Endothelial cell of umbilical vein (primary cell): ENCODE measurements around the gene PNPLA5. TPM values are rescaled to one million over a fixed set of nuclear protein-coding genes. Genes with fewer than 3 reads are reported as not detected.

Experiments
- BruUV-seq: library from RNA; stranded (reverse); fragments of 400-500 nt; replicated peaks from 2 replicates; lab custom pipeline; 2021; lab: Mats Ljungman, UMichigan
- CTCF ChIA-PET: fragments of 300-600, 350-600 bp; sonication (Branson Sonifier 250); formaldehyde crosslinking; loops from one replicate; lab custom pipeline; 2021; ENCODE audit warnings: antibody characterized with exemption, inconsistent platforms; lab: Charles Lee
- POLR2A ChIA-PET: fragments of 300-600, 350-600 bp; sonication (Branson Sonifier 250); formaldehyde crosslinking; loops from one replicate; lab custom pipeline; 2021; ENCODE audit warnings: antibody characterized with exemption, inconsistent platforms; lab: Charles Lee
- DNase-seq: peaks from one replicate; pipeline ENCODE4 v3.0.0-alpha.2; 2011; ENCODE audit warnings: low read depth, low spot score
- FAIRE-seq: peaks from 2 replicates; lab custom pipeline; 2011; peaks lifted over from hg19 to GRCh38; lab: Jason Lieb, UNC
- H2AFZ ChIP-seq: 2 replicates; pipeline ENCODE4 v1.6.0; 2012; ENCODE audit warnings: low read depth, low read length, control low read depth, inconsistent platforms
- H3K27ac ChIP-seq: 2 replicates; pipeline ENCODE4 v1.5.1; 2011; ENCODE audit warnings: low read depth, mild to moderate bottlenecking, control low read depth, low read length, moderate library complexity; ENCODE audit not compliant: insufficient read depth
- H3K27me3 ChIP-seq, 2 experiments: 2 replicates each; pipeline versions ENCODE4 v1.6.0 to v1.6.1; 2011; ENCODE audit warnings: low read length in 2 of 2, mixed read lengths in 1 of 2; ENCODE audit not compliant: control insufficient read depth in 2 of 2, insufficient read depth in 2 of 2
- H3K36me3 ChIP-seq, 2 experiments: 2 replicates in 1 of 2; 3 replicates in 1 of 2; pipeline ENCODE4 v1.5.1; 2011; ENCODE audit warnings: low read length in 2 of 2, mild to moderate bottlenecking in 1 of 2, moderate library complexity in 1 of 2; ENCODE audit not compliant: control insufficient read depth in 2 of 2, insufficient read depth in 2 of 2; ENCODE audit errors: extremely low read depth in 1 of 2
- H3K4me1 ChIP-seq: 3 replicates; pipeline ENCODE4 v1.5.1; 2011; ENCODE audit warnings: mild to moderate bottlenecking, low read length; ENCODE audit not compliant: control insufficient read depth, insufficient read depth; ENCODE audit errors: extremely low read depth
- H3K4me2 ChIP-seq: 2 replicates; pipeline ENCODE4 v1.6.1; 2011; ENCODE audit warnings: low read length, control low read depth, mixed read lengths; ENCODE audit not compliant: insufficient read depth
- H3K4me3 ChIP-seq, 3 experiments: fragments of 200-600 bp in 1 of 3; sonication (generic), shearing (Covaris generic) in 1 of 3; replicated peaks in 1 of 3; 2 replicates each; pipeline ENCODE4 v1.5.1; 2011 to 2016; ENCODE audit warnings: control low read depth in 3 of 3, low read length in 3 of 3, mild to moderate bottlenecking in 2 of 3, inconsistent platforms in 1 of 3, low read depth in 1 of 3, moderate library complexity in 1 of 3; ENCODE audit not compliant: insufficient read depth in 1 of 3
- H3K79me2 ChIP-seq: 2 replicates; pipeline ENCODE4 v1.6.0; 2012; ENCODE audit warnings: low read length, inconsistent platforms; ENCODE audit not compliant: control insufficient read depth, insufficient read depth
- H3K9ac ChIP-seq: replicated peaks from 2 replicates; pipeline ENCODE3; 2011; ENCODE audit warnings: low read length, control low read depth; ENCODE audit not compliant: insufficient read depth; ENCODE audit errors: extremely low read depth
- H3K9me1 ChIP-seq: replicated peaks from 3 replicates; pipeline ENCODE4 v1.6.0; 2011; ENCODE audit warnings: mild to moderate bottlenecking, low read length; ENCODE audit not compliant: control insufficient read depth, insufficient read depth; ENCODE audit errors: extremely low read depth
- H3K9me3 ChIP-seq: replicated peaks from 2 replicates; pipeline ENCODE4 v1.5.1; 2012; ENCODE audit warnings: low read length, inconsistent platforms; ENCODE audit not compliant: control insufficient read depth, insufficient read depth
- H4K20me1 ChIP-seq: replicated peaks from 2 replicates; pipeline ENCODE3; 2011; ENCODE audit warnings: mild to moderate bottlenecking, low read length; ENCODE audit not compliant: control insufficient read depth, insufficient read depth; ENCODE audit errors: extremely low read depth
- CTCF ChIP-seq, 2 donors: IDR thresholded peaks; 1 replicate in 1 of 2; 2 replicates in 1 of 2; pipeline ENCODE4 v1.5.1; 2011; ENCODE audit warnings: low read length in 2 of 2, mild to moderate bottlenecking in 2 of 2, moderate library complexity in 2 of 2, control low read depth in 1 of 2, inconsistent platforms in 1 of 2, low read depth in 1 of 2; ENCODE audit not compliant: insufficient read depth in 1 of 2; ENCODE audit errors: extremely low read depth in 1 of 2
- EZH2 ChIP-seq: IDR thresholded peaks from 2 replicates; pipeline ENCODE4 v1.6.1; 2012; ENCODE audit warnings: borderline replicate concordance, low read depth, mild to moderate bottlenecking, moderate library complexity, low read length, inconsistent platforms; ENCODE audit not compliant: severe bottlenecking
- FOS ChIP-seq: IDR thresholded peaks from 2 replicates; pipeline ENCODE4 v1.6.1; 2011; ENCODE audit warnings: mild to moderate bottlenecking, low read length, moderate library complexity, borderline replicate concordance; ENCODE audit not compliant: insufficient read depth
- GATA2 ChIP-seq: IDR thresholded peaks from 2 replicates; pipeline ENCODE4 v1.7.0; 2011; ENCODE audit warnings: low read depth, mild to moderate bottlenecking, moderate library complexity, mixed read lengths, low read length; ENCODE audit not compliant: insufficient read length, insufficient read depth
- JUN ChIP-seq: IDR thresholded peaks from 2 replicates; pipeline ENCODE4 v1.6.1; 2011; ENCODE audit warnings: borderline replicate concordance, low read depth; ENCODE audit not compliant: insufficient read length, insufficient read depth
- MYC ChIP-seq: IDR thresholded peaks from one replicate; pipeline ENCODE4 v1.6.1; 2011; ENCODE audit warnings: mild to moderate bottlenecking, low read depth, low read length
- POLR2A ChIP-seq: IDR thresholded peaks from 2 replicates; pipeline ENCODE4 v1.6.1; 2012; ENCODE audit warnings: low read depth, mild to moderate bottlenecking, control low read depth, low read length
- POLR2AphosphoS5 ChIP-seq: IDR thresholded peaks from 2 replicates; pipeline ENCODE4 v1.6.1; 2012; ENCODE audit warnings: low read depth, mild to moderate bottlenecking, control low read depth, low read length, moderate library complexity; ENCODE audit not compliant: insufficient read depth
- dilution Hi-C: fragments of 300-500 bp; cut with MboI; formaldehyde crosslinking; loops from one replicate; pipeline ENCODE4 v1.15.0; 2019; ENCODE audit warnings: low sequenced_read_pairs; ENCODE audit not compliant: extremely low pct_ligation_motif_present
- intact Hi-C: fragments of 100-400 bp; cut with micrococcal nuclease; formaldehyde crosslinking; loops from one replicate; pipeline ENCODE4 v1.10.0; 2022
- polyA plus RNA-seq, 4 experiments: library from polyadenylated mRNA; depleted of rRNA in 3 of 4; stranded (reverse) in 3 of 4; unstranded in 1 of 4; fragments of >200 nt; gene quantifications; 2 replicates each; pipeline versions ENCODE4 v1.2.1 to v1.2.3, GENCODE V29; 2011 to 2012; ENCODE audit warnings: missing spikeins in 1 of 4
- total RNA-seq: library from RNA; stranded (reverse); gene quantifications from 2 replicates; pipeline ENCODE4 v1.2.3, GENCODE V29; 2021
- TF ChIP-seq, protein P1 (sequence below): IDR thresholded peaks from 2 replicates; pipeline ENCODE4 v1.6.1; 2011; ENCODE audit not compliant: insufficient read depth, insufficient read length

PNPLA5 gene
- total and polyA plus RNA-seq, 2 donors (not counting 3 experiments of a cell fraction or from before 2014, with no cell fraction given) = not detected

DNA sequence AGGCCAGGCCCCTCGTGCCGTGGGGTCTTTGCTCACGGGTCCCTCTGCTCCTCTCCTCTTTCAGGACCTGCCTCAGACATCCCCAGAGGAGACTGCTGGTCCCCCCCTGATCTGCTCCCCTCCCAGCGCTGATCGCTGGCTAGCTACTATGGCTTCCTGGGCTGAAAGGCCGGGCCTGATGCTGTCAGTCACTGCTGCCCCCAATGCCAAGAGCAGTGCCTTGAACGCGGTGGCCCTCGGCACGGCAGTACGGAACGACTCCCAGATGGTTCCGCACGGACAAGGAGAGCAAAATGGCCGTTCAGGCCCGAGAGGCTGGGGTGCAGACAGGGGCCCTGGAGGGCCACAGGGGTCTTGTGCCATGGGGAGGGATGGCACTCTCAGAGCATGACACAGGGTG lies 51.0 kb downstream of the PNPLA5 start:
- no TSS peak for BruUV-seq
- no peaks in the 10 kb centered on the region for H3K79me2 ChIP-seq
- no peaks in the 10 kb centered on the region for H3K27me3 ChIP-seq
- TF ChIP-seq POLR2A (no peak), EZH2 (no peak), FOS (no peak), MYC (no peak), CTCF (IDR thresholded peaks at IDR 0.05; ENCODE audit: extremely low read depth in 1 of 2, insufficient read depth in 1 of 2, low read depth in 1 of 2, low read length in 2 of 2) (no peak), JUN (no peak), GATA2 (no peak), POLR2AphosphoS5 (no peak)
- TF ChIP-seq, protein P1, sequence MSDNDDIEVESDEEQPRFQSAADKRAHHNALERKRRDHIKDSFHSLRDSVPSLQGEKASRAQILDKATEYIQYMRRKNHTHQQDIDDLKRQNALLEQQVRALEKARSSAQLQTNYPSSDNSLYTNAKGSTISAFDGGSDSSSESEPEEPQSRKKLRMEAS = no peak
- no peak overlapping the region for H2AFZ ChIP-seq
- ChIA-PET CTCF (no interaction called here), POLR2A (no interaction called here)
- intact Hi-C loops (no loop called here), dilution Hi-C loops (no loop called here)
- H4K20me1 ChIP-seq = no peaks in the 10 kb centered on the region
- FAIRE-seq (no peak), DNase-seq (no peak)
- H3K27ac ChIP-seq = no peak overlapping the region
- H3K4me3 ChIP-seq = no peak overlapping the region
- no peak overlapping the region for H3K4me2 ChIP-seq
- no peaks in the 10 kb centered on the region for H3K9me3 ChIP-seq
- H3K4me1 ChIP-seq = no peaks in the 10 kb centered on the region
- no peak overlapping the region for H3K9ac ChIP-seq
- H3K9me1 ChIP-seq = no peaks in the 10 kb centered on the region
- no peaks in the 10 kb centered on the region for H3K36me3 ChIP-seq
